ENCODE measurements around the gene MAPK8IP3.

The MAPK8IP3 gene

GRCh38 chr16:1761751-1762150, 55.8 kb downstream of the MAPK8IP3 start:
- no peak overlapping the region for H3K27ac ChIP-seq (replicated peaks)

DNA sequence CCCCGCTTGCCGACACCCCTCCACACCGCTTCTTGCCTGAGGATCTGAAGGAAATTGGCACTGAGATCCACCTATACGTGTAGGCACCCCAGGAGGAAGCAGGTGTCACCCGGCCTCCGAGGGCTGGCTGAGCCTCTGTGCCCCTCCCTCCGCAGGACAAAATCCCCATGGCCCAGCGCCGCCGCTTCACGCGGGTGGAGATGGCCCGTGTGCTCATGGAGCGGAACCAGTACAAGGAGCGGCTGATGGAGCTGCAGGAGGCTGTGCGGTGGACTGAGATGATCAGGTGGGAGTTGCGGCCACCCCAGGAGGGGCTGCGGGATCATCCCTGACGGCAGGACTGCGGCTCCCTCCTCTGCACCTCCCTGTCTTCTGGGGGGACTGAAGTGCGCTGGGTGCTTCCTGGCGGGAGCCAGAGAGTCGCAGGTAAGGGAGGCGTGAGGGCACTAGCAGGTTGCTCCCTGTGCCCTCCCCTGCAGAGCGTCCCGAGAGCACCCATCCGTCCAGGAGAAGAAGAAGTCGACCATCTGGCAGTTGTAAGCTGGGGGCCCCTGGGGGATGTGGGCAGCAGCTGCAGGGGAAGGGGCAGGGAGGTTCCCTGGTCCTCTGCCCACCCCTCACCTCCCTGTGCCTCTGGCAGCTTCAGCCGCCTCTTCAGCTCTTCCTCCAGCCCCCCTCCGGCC, 56.3 kb downstream of the MAPK8IP3 start:
- H3K27ac ChIP-seq (replicated peaks): no peak overlapping the region
- H3K4me3 ChIP-seq (replicated peaks; ENCODE audit: insufficient read depth, low read length): no peak overlapping the region
- TF ChIP-seq GABPA (IDR thresholded peaks at IDR 0.05; ENCODE audit: low read depth) (no peak), POLR2AphosphoS5 (IDR thresholded peaks at IDR 0.05; ENCODE audit: low read depth) (no peak), SPI1 (IDR thresholded peaks at IDR 0.05; ENCODE audit: borderline replicate concordance, low read depth) (no peak)
- TF ChIP-seq, protein P1, sequence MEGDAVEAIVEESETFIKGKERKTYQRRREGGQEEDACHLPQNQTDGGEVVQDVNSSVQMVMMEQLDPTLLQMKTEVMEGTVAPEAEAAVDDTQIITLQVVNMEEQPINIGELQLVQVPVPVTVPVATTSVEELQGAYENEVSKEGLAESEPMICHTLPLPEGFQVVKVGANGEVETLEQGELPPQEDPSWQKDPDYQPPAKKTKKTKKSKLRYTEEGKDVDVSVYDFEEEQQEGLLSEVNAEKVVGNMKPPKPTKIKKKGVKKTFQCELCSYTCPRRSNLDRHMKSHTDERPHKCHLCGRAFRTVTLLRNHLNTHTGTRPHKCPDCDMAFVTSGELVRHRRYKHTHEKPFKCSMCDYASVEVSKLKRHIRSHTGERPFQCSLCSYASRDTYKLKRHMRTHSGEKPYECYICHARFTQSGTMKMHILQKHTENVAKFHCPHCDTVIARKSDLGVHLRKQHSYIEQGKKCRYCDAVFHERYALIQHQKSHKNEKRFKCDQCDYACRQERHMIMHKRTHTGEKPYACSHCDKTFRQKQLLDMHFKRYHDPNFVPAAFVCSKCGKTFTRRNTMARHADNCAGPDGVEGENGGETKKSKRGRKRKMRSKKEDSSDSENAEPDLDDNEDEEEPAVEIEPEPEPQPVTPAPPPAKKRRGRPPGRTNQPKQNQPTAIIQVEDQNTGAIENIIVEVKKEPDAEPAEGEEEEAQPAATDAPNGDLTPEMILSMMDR (IDR thresholded peaks at IDR 0.05; ENCODE audit: insufficient read depth, low read length): no peak
- TF ChIP-seq, protein P2, sequence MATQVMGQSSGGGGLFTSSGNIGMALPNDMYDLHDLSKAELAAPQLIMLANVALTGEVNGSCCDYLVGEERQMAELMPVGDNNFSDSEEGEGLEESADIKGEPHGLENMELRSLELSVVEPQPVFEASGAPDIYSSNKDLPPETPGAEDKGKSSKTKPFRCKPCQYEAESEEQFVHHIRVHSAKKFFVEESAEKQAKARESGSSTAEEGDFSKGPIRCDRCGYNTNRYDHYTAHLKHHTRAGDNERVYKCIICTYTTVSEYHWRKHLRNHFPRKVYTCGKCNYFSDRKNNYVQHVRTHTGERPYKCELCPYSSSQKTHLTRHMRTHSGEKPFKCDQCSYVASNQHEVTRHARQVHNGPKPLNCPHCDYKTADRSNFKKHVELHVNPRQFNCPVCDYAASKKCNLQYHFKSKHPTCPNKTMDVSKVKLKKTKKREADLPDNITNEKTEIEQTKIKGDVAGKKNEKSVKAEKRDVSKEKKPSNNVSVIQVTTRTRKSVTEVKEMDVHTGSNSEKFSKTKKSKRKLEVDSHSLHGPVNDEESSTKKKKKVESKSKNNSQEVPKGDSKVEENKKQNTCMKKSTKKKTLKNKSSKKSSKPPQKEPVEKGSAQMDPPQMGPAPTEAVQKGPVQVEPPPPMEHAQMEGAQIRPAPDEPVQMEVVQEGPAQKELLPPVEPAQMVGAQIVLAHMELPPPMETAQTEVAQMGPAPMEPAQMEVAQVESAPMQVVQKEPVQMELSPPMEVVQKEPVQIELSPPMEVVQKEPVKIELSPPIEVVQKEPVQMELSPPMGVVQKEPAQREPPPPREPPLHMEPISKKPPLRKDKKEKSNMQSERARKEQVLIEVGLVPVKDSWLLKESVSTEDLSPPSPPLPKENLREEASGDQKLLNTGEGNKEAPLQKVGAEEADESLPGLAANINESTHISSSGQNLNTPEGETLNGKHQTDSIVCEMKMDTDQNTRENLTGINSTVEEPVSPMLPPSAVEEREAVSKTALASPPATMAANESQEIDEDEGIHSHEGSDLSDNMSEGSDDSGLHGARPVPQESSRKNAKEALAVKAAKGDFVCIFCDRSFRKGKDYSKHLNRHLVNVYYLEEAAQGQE (IDR thresholded peaks at IDR 0.05; ENCODE audit: insufficient replicate concordance, low read depth): no peak
- no peaks in the 10 kb centered on the region for H3K27me3 ChIP-seq (ENCODE audit: insufficient read depth, poor library complexity, severe bottlenecking)
- no peak for DNase-seq (ENCODE audit: low read depth in 1 of 2, low spot score in 1 of 2)

More at GRCh38 chr16:1761751-1762150, 55.8 kb downstream of the MAPK8IP3 start:
- H3K27me3 ChIP-seq (ENCODE audit: insufficient read depth, poor library complexity, severe bottlenecking): no peaks in the 10 kb centered on the region
- no peak for DNase-seq (ENCODE audit: low read depth in 1 of 2, low spot score in 1 of 2)
- no peak overlapping the region for H3K4me3 ChIP-seq (replicated peaks; ENCODE audit: insufficient read depth, low read length)
- TF ChIP-seq, protein P1 (IDR thresholded peaks at IDR 0.05; ENCODE audit: insufficient read depth, low read length): no peak
- TF ChIP-seq, protein P2 (IDR thresholded peaks at IDR 0.05; ENCODE audit: insufficient replicate concordance, low read depth): no peak
- TF ChIP-seq SPI1 (IDR thresholded peaks at IDR 0.05; ENCODE audit: borderline replicate concordance, low read depth) (no peak), POLR2AphosphoS5 (IDR thresholded peaks at IDR 0.05; ENCODE audit: low read depth) (no peak), GABPA (IDR thresholded peaks at IDR 0.05; ENCODE audit: low read depth) (no peak)

- H3K27me3 ChIP-seq (ENCODE audit: insufficient read depth, poor library complexity, severe bottlenecking): no peaks in the 10 kb centered on the region
- no peak for DNase-seq (ENCODE audit: low read depth in 1 of 2, low spot score in 1 of 2)
- TF ChIP-seq, protein P1 (IDR thresholded peaks at IDR 0.05; ENCODE audit: insufficient read depth, low read length): no peak
- H3K4me3 ChIP-seq (replicated peaks; ENCODE audit: insufficient read depth, low read length): no peak overlapping the region
- no peak overlapping the region for H3K27ac ChIP-seq (replicated peaks)
Observed at GRCh38 chr16:1762879-1763520, 57.0 kb downstream of the MAPK8IP3 start.
